GM19438 (cell line): ENCODE results near the gene EVPL.
"Not testable (repeated sequence)": the region's sequence is repeated elsewhere in the genome, so short reads cannot be mapped to it uniquely, and the experiment has no call there.

Source experiments
- ATAC-seq: cut with Tn5 transposase; IDR thresholded peaks from one replicate; pipeline ENCODE4 v1.9.1; 2021; ENCODE audit warnings: low read depth; ENCODE audit not compliant: unreplicated experiment

EVPL gene

GRCh38 chr17:76048711-76049110 lies 21.6 kb upstream of the EVPL start:
- no peak for ATAC-seq

GRCh38 chr17:76048025-76048605 lies 21.0 kb upstream of the EVPL start:
- no peak for ATAC-seq

GRCh38 chr17:76046064-76046463 lies 19.0 kb upstream of the EVPL start:
- ATAC-seq, result no peak

GRCh38 chr17:76044475-76045007 lies 17.4 kb upstream of the EVPL start:
- ATAC-seq, result not testable (repeated sequence)

- ATAC-seq, result not testable (repeated sequence)
Observed at GRCh38 chr17:76042868-76043267, 15.8 kb upstream of the EVPL start.

GRCh38 chr17:76040376-76040775 lies 13.3 kb upstream of the EVPL start:
- ATAC-seq, result no peak

- no peak for ATAC-seq
Observed at GRCh38 chr17:76039121-76039520, 12.0 kb upstream of the EVPL start.

GRCh38 chr17:76038050-76038449 lies 10.9 kb upstream of the EVPL start:
- ATAC-seq, result no peak

- ATAC-seq, result no peak
Observed at GRCh38 chr17:76036497-76037261, 9.6 kb upstream of the EVPL start.

GRCh38 chr17:76034428-76035350 lies 7.6 kb upstream of the EVPL start:
- ATAC-seq, result no peak

GRCh38 chr17:76033139-76033538 lies 6.0 kb upstream of the EVPL start:
- no peak for ATAC-seq

- ATAC-seq, result no peak
Observed at GRCh38 chr17:76032780-76033108, 5.6 kb upstream of the EVPL start.

- no peak for ATAC-seq
Observed at GRCh38 chr17:76032073-76032779, 5.1 kb upstream of the EVPL start.

GRCh38 chr17:76026714-76027158 lies 370 bp downstream of the EVPL start:
- no peak for ATAC-seq

GRCh38 chr17:76025294-76025693 lies 1.8 kb downstream of the EVPL start:
- ATAC-seq, result no peak

- no peak for ATAC-seq
Observed at GRCh38 chr17:76024353-76024752, 2.8 kb downstream of the EVPL start.

GRCh38 chr17:76023900-76024237 lies 3.2 kb downstream of the EVPL start:
- ATAC-seq, result no peak

- no peak for ATAC-seq
Observed at GRCh38 chr17:76022973-76023899, 3.9 kb downstream of the EVPL start.

- ATAC-seq, result no peak
Observed at GRCh38 chr17:76022285-76022684, 4.8 kb downstream of the EVPL start.
